ENCODE measurements around the gene DNAJC16.

DNA sequence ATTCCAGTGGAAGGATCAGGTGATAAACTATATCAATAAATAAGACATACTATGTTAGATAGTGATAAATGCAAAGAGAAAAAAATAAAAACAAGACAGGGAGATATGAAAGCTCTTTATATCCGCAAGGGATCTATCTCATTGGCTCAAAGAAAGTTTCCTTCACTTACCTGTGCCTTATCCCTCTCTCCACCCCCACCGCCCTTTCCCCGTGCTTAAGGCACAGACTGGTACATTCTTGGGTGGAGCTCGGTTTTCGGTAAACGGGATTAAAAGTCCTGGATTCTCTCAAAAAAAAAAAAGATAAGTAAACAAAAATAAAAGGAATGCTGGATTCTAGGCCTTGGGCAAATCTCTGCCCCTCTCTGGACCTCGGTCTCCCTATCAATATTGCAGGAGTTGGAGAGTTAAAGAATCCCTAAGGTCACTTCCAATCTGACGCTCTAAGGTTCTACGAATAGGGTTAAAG lies 593 bp upstream of the DNAJC16 start:
- TF ChIP-seq, protein P1, sequence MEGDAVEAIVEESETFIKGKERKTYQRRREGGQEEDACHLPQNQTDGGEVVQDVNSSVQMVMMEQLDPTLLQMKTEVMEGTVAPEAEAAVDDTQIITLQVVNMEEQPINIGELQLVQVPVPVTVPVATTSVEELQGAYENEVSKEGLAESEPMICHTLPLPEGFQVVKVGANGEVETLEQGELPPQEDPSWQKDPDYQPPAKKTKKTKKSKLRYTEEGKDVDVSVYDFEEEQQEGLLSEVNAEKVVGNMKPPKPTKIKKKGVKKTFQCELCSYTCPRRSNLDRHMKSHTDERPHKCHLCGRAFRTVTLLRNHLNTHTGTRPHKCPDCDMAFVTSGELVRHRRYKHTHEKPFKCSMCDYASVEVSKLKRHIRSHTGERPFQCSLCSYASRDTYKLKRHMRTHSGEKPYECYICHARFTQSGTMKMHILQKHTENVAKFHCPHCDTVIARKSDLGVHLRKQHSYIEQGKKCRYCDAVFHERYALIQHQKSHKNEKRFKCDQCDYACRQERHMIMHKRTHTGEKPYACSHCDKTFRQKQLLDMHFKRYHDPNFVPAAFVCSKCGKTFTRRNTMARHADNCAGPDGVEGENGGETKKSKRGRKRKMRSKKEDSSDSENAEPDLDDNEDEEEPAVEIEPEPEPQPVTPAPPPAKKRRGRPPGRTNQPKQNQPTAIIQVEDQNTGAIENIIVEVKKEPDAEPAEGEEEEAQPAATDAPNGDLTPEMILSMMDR (IDR thresholded peaks at IDR 0.05; ENCODE audit: low read depth, low read length): no peak
- TF ChIP-seq EZH2phosphoT487 (IDR thresholded peaks at IDR 0.05; ENCODE audit: low read depth): no peak

Measured in OCI-LY3 (cell line).